SH-SY5Y (cell line): Measurements from ENCODE around the gene DZIP1.

ENCODE experiments used
- GATA2 ChIP-seq: IDR thresholded peaks from 2 replicates; pipeline ENCODE4 v1.6.1; 2011; ENCODE audit warnings: mild to moderate bottlenecking, low read depth, low read length
- GATA3 ChIP-seq: IDR thresholded peaks from 2 replicates; pipeline ENCODE4 v1.6.1; 2011; ENCODE audit warnings: low read depth, mild to moderate bottlenecking, low read length, moderate library complexity

- TF ChIP-seq GATA2 (no peak), GATA3 (no peak)
Measured at GRCh38 chr13:95568131-95568530, 76.4 kb downstream of the DZIP1 start.
